ENCODE results near the gene CELSR2.

The CELSR2 gene

GRCh38 chr1:109207467-109208103 lies 41.8 kb upstream of the CELSR2 start:
- H3K27me3 Mint-ChIP-seq (ENCODE audit: low read depth), result peaks cover 12% of the 10 kb centered on the region
- peak overlapping the region in 1 of 3 experiments; percentile 90 for H3K27ac Mint-ChIP-seq
- H3K4me3 Mint-ChIP-seq, result no peak overlapping the region
- H3K9me3 Mint-ChIP-seq, result no peaks in the 10 kb centered on the region
- H3K4me1 Mint-ChIP-seq, result peaks cover 23% of the 10 kb centered on the region
- no peaks in the 10 kb centered on the region for H3K36me3 Mint-ChIP-seq (ENCODE audit: low read depth)
- no peak for TF ChIP-seq CTCF (IDR thresholded peaks at IDR 0.05; ENCODE audit: unreplicated experiment in 3 of 3)

- Mint-ChIP-seq H3K36me3 (ENCODE audit: low read depth) (no peaks in the 10 kb centered on the region), H3K9me3 (no peaks in the 10 kb centered on the region), H3K4me1 (peaks cover 17% of the 10 kb centered on the region), H3K27me3 (ENCODE audit: low read depth) (peaks cover 5% of the 10 kb centered on the region), H3K27ac (peak overlapping the region; percentile 82 to 90 (median 88)), H3K4me3 (peak overlapping the region in 2 of 3 experiments; percentile 35 to 57)
- TF ChIP-seq CTCF (IDR thresholded peaks at IDR 0.05; ENCODE audit: unreplicated experiment in 3 of 3), result no peak
These were observed 40.9 kb upstream of the CELSR2 start for GRCh38 chr1:109208394-109208793.

- Mint-ChIP-seq H3K9me3 (no peaks in the 10 kb centered on the region), H3K4me1 (peaks cover 17% of the 10 kb centered on the region), H3K36me3 (ENCODE audit: low read depth) (no peaks in the 10 kb centered on the region), H3K27ac (peak overlapping the region; percentile 88 to 93 (median 90)), H3K4me3 (peak overlapping the region in 2 of 3 experiments; percentile 47 to 57), H3K27me3 (ENCODE audit: low read depth) (peaks cover 4% of the 10 kb centered on the region)
- TF ChIP-seq CTCF (IDR thresholded peaks at IDR 0.05; ENCODE audit: unreplicated experiment in 3 of 3), result no peak
These were observed 40.4 kb upstream of the CELSR2 start for GRCh38 chr1:109208836-109209463.

GRCh38 chr1:109210058-109210457 lies 39.3 kb upstream of the CELSR2 start:
- no peak for TF ChIP-seq CTCF (IDR thresholded peaks at IDR 0.05; ENCODE audit: unreplicated experiment in 3 of 3)
- H3K9me3 Mint-ChIP-seq, result no peaks in the 10 kb centered on the region
- H3K27ac Mint-ChIP-seq, result peak overlapping the region in 1 of 3 experiments; percentile 51
- H3K4me1 Mint-ChIP-seq, result peaks cover 26% of the 10 kb centered on the region
- H3K36me3 Mint-ChIP-seq (ENCODE audit: low read depth), result no peaks in the 10 kb centered on the region
- H3K4me3 Mint-ChIP-seq, result no peak overlapping the region
- H3K27me3 Mint-ChIP-seq (ENCODE audit: low read depth), result no peaks in the 10 kb centered on the region

GRCh38 chr1:109213345-109213823 lies 36.0 kb upstream of the CELSR2 start:
- Mint-ChIP-seq H3K9me3 (no peaks in the 10 kb centered on the region), H3K36me3 (ENCODE audit: low read depth) (peaks cover 6% of the 10 kb centered on the region), H3K27me3 (ENCODE audit: low read depth) (no peaks in the 10 kb centered on the region), H3K27ac (peak overlapping the region; percentile 79 to 90 (median 89)), H3K4me3 (peak overlapping the region; percentile 97 to 99 (median 98)), H3K4me1 (peaks cover 38% of the 10 kb centered on the region)
- TF ChIP-seq CTCF (IDR thresholded peaks at IDR 0.05; ENCODE audit: unreplicated experiment in 3 of 3), result no peak
